Endothelial cell of umbilical vein (primary cell): ENCODE data around the gene GRM4.

ENCODE experiments used
- EZH2 ChIP-seq: IDR thresholded peaks from 2 replicates; pipeline ENCODE4 v1.6.1; 2012; ENCODE audit warnings: borderline replicate concordance, low read depth, mild to moderate bottlenecking, moderate library complexity, low read length, inconsistent platforms; ENCODE audit not compliant: severe bottlenecking
- FOS ChIP-seq: IDR thresholded peaks from 2 replicates; pipeline ENCODE4 v1.6.1; 2011; ENCODE audit warnings: mild to moderate bottlenecking, low read length, moderate library complexity, borderline replicate concordance; ENCODE audit not compliant: insufficient read depth
- GATA2 ChIP-seq: IDR thresholded peaks from 2 replicates; pipeline ENCODE4 v1.7.0; 2011; ENCODE audit warnings: low read depth, mild to moderate bottlenecking, moderate library complexity, mixed read lengths, low read length; ENCODE audit not compliant: insufficient read length, insufficient read depth
- JUN ChIP-seq: IDR thresholded peaks from 2 replicates; pipeline ENCODE4 v1.6.1; 2011; ENCODE audit warnings: borderline replicate concordance, low read depth; ENCODE audit not compliant: insufficient read length, insufficient read depth
- MYC ChIP-seq: IDR thresholded peaks from one replicate; pipeline ENCODE4 v1.6.1; 2011; ENCODE audit warnings: mild to moderate bottlenecking, low read depth, low read length
- POLR2A ChIP-seq: IDR thresholded peaks from 2 replicates; pipeline ENCODE4 v1.6.1; 2012; ENCODE audit warnings: low read depth, mild to moderate bottlenecking, control low read depth, low read length
- POLR2AphosphoS5 ChIP-seq: IDR thresholded peaks from 2 replicates; pipeline ENCODE4 v1.6.1; 2012; ENCODE audit warnings: low read depth, mild to moderate bottlenecking, control low read depth, low read length, moderate library complexity; ENCODE audit not compliant: insufficient read depth
- TF ChIP-seq, protein P1 (sequence below), 2 donors: IDR thresholded peaks; 1 replicate in 1 of 2; 2 replicates in 1 of 2; pipeline ENCODE4 v1.5.1; 2011; ENCODE audit warnings: low read length in 2 of 2, mild to moderate bottlenecking in 2 of 2, moderate library complexity in 2 of 2, control low read depth in 1 of 2, inconsistent platforms in 1 of 2, low read depth in 1 of 2; ENCODE audit not compliant: insufficient read depth in 1 of 2; ENCODE audit errors: extremely low read depth in 1 of 2
- TF ChIP-seq, protein P2 (sequence below): IDR thresholded peaks from 2 replicates; pipeline ENCODE4 v1.6.1; 2011; ENCODE audit not compliant: insufficient read depth, insufficient read length

- TF ChIP-seq, protein P1, sequence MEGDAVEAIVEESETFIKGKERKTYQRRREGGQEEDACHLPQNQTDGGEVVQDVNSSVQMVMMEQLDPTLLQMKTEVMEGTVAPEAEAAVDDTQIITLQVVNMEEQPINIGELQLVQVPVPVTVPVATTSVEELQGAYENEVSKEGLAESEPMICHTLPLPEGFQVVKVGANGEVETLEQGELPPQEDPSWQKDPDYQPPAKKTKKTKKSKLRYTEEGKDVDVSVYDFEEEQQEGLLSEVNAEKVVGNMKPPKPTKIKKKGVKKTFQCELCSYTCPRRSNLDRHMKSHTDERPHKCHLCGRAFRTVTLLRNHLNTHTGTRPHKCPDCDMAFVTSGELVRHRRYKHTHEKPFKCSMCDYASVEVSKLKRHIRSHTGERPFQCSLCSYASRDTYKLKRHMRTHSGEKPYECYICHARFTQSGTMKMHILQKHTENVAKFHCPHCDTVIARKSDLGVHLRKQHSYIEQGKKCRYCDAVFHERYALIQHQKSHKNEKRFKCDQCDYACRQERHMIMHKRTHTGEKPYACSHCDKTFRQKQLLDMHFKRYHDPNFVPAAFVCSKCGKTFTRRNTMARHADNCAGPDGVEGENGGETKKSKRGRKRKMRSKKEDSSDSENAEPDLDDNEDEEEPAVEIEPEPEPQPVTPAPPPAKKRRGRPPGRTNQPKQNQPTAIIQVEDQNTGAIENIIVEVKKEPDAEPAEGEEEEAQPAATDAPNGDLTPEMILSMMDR (IDR thresholded peaks at IDR 0.05; ENCODE audit: extremely low read depth in 1 of 2, insufficient read depth in 1 of 2, low read depth in 1 of 2, low read length in 2 of 2), result no peak
- TF ChIP-seq POLR2AphosphoS5, result no peak
- TF ChIP-seq EZH2, result no peak
- TF ChIP-seq JUN, result no peak
- no peak for TF ChIP-seq POLR2A
- no peak for TF ChIP-seq MYC
- TF ChIP-seq, protein P2, sequence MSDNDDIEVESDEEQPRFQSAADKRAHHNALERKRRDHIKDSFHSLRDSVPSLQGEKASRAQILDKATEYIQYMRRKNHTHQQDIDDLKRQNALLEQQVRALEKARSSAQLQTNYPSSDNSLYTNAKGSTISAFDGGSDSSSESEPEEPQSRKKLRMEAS, result no peak
- no peak for TF ChIP-seq GATA2
- TF ChIP-seq FOS, result no peak
Measured at GRCh38 chr6:34094474-34095135, 51.3 kb downstream of the GRM4 start.
